AG04450 (cell line): ENCODE results near the gene LTO1. TPM values are rescaled to one million over a fixed set of nuclear protein-coding genes. Genes with fewer than 3 reads are reported as not detected.

Source experiments
- CTCF ChIA-PET: fragments of 300-600, 350-600 bp; formaldehyde crosslinking; extraction: SDS; loops from one replicate; lab custom pipeline; 2022; ENCODE audit warnings: antibody characterized with exemption, inconsistent platforms; lab: Charles Lee
- POLR2A ChIA-PET: fragments of 350-600 bp; formaldehyde crosslinking; extraction: SDS; loops from one replicate; lab custom pipeline; 2021; ENCODE audit warnings: antibody characterized with exemption, inconsistent platforms; lab: Yijun Ruan, JAX
- DNase-seq: peaks from one replicate; pipeline ENCODE4 v3.0.0-alpha.2; 2011; ENCODE audit warnings: low read depth, low spot score
- H3K27ac ChIP-seq: one replicate; pipeline ENCODE4 v1.5.1; 2012; ENCODE audit warnings: low read depth, low read length, control low read depth
- H3K27me3 ChIP-seq: one replicate; pipeline ENCODE4 v1.6.0; 2012; ENCODE audit warnings: low read length; ENCODE audit not compliant: control insufficient read depth, insufficient read depth
- H3K4me3 ChIP-seq: 2 replicates; pipeline ENCODE4 v1.5.1; 2011; ENCODE audit warnings: mild to moderate bottlenecking, low read depth, low read length, control low read depth
- H3K9me3 ChIP-seq: 2 replicates; pipeline ENCODE4 v1.5.1; 2012; ENCODE audit warnings: low read length; ENCODE audit not compliant: control insufficient read depth, insufficient read depth
- CTCF ChIP-seq: IDR thresholded peaks from 2 replicates; pipeline ENCODE4 v1.5.1; 2011; ENCODE audit warnings: low read depth, low read length, control low read depth, inconsistent platforms
- polyA plus RNA-seq: library from polyadenylated mRNA; depleted of rRNA; stranded (reverse); fragments of >200 nt; gene quantifications from 2 replicates; pipeline ENCODE4 v1.2.3, GENCODE V29; 2011

Gene LTO1
- polyA plus RNA-seq, 1 experiment = 18.3 TPM

DNA sequence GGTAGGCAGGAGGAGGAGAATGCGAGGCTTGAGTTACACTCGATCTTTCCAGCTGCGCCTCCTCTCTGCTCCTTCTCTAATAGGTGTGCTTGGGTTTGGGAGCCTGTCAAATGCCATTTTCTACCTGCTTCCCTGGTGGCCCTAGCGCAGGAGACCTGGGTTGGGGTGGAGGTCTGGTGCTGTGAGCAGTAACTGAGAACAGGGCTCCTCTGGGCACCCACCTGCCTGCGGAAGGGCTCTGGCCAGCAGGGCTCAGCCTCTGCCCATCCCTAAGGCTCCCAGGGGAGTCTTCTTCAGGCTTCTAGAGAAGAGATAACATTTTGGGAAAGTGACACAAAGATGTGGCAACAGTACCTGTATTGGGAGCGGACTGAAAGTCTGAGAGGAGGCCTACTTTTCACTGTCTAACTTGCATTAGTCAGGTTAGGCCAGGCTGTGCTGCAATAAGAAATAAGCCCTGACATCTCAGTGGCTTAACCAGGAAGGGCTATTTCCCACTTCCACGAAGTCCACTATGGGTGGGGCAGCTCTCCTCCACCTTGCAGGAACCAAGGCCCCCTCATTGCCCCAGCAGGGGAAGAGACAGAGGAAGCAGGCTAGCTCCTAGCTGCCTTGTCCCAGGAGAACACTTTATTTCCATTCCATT is 7.7 kb upstream of the LTO1 start:
- Histone ChIP-seq H3K27ac (no peak overlapping the region), H3K27me3 (peaks cover 5% of the 10 kb centered on the region), H3K4me3 (no peak overlapping the region), H3K9me3 (peaks cover 3% of the 10 kb centered on the region; the same call in 1 of the 2 replicates)
- ChIA-PET POLR2A (no interaction called here), CTCF (no interaction called here)
- DNase-seq = no peak
- TF ChIP-seq CTCF = no peak

DNA sequence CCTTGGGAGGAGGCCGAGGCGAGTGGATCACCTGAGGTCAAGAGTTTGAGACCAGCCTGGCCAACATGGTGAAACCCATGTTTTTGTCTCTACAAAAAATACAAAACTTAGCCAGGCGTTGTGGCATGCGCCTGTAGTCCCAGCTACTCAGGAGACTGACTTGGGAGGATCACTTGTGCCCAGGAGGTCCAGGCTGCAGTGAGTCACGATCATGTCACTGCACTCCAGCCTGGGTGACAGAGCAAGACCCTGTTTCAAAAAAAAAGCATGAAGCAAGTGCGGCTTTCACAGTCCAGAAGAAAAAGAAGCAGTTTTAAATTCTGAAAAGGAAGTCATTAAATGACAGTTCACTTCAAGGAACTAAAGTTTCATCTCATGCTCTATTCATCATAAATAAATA is 7.1 kb upstream of the LTO1 start:
- peaks cover 5% of the 10 kb centered on the region for H3K27me3 ChIP-seq
- no peak for TF ChIP-seq CTCF
- peaks cover 3% of the 10 kb centered on the region; the same call in 1 of the 2 replicates for H3K9me3 ChIP-seq
- ChIA-PET POLR2A (no interaction called here), CTCF (no interaction called here)
- no peak overlapping the region for H3K27ac ChIP-seq
- DNase-seq = no peak
- no peak overlapping the region for H3K4me3 ChIP-seq

DNA sequence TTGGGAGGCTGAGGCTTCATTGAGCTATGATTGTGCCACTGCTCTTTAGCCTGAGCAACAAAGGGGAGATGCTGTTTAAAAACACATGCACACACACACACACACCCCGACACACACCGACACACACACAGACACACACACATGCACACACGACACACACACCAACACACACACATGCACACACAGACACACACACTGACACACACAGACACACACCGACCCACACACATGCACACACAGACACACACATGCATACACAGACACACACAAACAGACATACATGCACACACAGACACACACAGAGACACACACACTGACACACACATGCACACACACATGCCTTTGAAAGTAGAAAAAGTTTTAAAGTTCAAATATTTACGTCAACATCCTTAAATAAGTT is 5.5 kb upstream of the LTO1 start:
- CTCF ChIA-PET = no interaction called here
- TF ChIP-seq CTCF = no peak
- no peak overlapping the region for H3K4me3 ChIP-seq
- H3K27ac ChIP-seq = no peak overlapping the region
- POLR2A ChIA-PET = no interaction called here
- peaks cover 3% of the 10 kb centered on the region; the same call in 1 of the 2 replicates for H3K9me3 ChIP-seq
- DNase-seq = no peak
- peaks cover 2% of the 10 kb centered on the region for H3K27me3 ChIP-seq

GRCh38 chr11:69677749-69678148 is 2.6 kb upstream of the LTO1 start:
- Histone ChIP-seq H3K27me3 (no peaks in the 10 kb centered on the region), H3K4me3 (no peak overlapping the region), H3K27ac (no peak overlapping the region), H3K9me3 (peaks cover 1% of the 10 kb centered on the region; the same call in 1 of the 2 replicates)
- POLR2A ChIA-PET = no interaction called here
- no peak for DNase-seq
- no peak for TF ChIP-seq CTCF
- CTCF ChIA-PET = interaction anchor here (0.7 kb wide), 1 partner anchor 711 kb away, joined by 3 read pairs; no protein-coding TSS in a partner anchor

DNA sequence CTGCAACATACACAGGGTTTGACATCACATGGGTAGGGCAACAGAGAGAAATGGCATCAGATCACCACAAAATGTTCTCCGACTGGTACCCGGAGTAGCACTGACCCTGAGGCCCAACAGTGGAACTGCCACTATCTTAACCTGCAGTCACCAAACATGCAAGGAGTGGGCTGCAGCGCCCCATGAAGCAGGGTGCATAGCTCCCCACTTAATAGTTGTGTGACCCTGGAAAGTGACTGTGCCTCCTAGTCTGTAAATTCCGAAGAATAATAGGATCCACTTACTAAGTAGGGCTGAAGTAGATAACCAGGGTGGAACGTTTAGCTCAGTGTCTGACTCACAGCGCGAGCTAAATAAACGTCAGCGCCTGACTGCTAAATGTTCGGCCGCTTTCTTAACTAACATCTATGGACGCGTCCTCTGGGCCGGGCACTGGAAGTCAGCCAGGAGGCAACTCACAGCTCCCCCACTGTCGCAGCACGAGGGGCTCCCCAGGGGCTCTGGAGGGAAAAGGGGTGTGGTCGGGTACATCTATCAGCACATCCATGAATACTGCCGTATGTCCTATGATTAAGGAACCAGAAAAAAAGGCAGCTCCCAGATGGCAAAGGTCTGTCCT is 777 bp downstream of the LTO1 start:
- no peak for TF ChIP-seq CTCF
- CTCF ChIA-PET = interaction anchor here (1.0 to 1.8 kb wide), 5 partner anchors 31 to 573 kb away, joined by 3 to 9 read pairs (median 4); no protein-coding TSS in a partner anchor

More for the DNA sequence above, 777 bp downstream of the LTO1 start:
- Histone ChIP-seq H3K9me3 (no peaks in the 10 kb centered on the region), H3K27me3 (no peaks in the 10 kb centered on the region), H3K4me3 (peak overlapping the region; percentile 99), H3K27ac (peak overlapping the region; percentile 94)
- POLR2A ChIA-PET = interaction anchor here (0.6 to 1.9 kb wide), 7 partner anchors 8 to 661 kb away, joined by 3 to 12 read pairs (median 3); partner anchors contain the start of gene MRGPRF
- DNase-seq = peak; percentile 59
